ENCODE measurements around the gene SLC37A2. TPM values are rescaled to one million over a fixed set of nuclear protein-coding genes. Genes with fewer than 3 reads are reported as not detected.
"Not testable (repeated sequence)": the region's sequence is repeated elsewhere in the genome, so short reads cannot be mapped to it uniquely, and the experiment has no call there.

SLC37A2 gene
- total and polyA plus RNA-seq, 2 experiments from 2014 or later: 2.8 to 3.9 TPM

DNA sequence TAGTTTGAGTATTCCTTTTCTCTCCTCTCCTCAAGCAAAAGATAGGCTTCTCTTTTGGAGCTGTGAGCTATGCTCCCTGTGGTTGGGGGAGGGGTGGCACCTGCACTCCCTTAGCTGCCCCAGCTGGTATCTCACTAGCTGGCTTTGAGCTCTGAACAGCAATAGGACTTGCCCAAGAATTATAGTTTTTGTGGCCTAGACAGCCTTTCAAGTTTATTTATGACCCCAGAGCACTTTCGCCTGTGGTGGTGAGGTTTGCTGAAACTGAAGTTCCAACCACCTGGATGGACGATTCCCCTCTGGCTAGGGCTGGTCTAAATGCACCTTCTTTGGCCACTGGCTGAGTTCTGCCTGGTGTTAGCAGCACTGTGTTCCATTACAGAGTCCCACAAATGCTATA lies 37.1 kb upstream of the SLC37A2 start:
- WGBS (ENCODE audit: low lambda C conversion rate, missing lambda C conversion rate): 87% methylated on average over 2 of the region's 2 CpGs
- H3K27me3 ChIP-seq: no peaks in the 10 kb centered on the region
- TF ChIP-seq EZH2phosphoT487 (IDR thresholded peaks at IDR 0.05; ENCODE audit: low read depth, severe bottlenecking, unreplicated experiment) (no peak), EZH2 (IDR thresholded peaks at IDR 0.05; ENCODE audit: borderline replicate concordance) (no peak)
- TF ChIP-seq, protein P1, sequence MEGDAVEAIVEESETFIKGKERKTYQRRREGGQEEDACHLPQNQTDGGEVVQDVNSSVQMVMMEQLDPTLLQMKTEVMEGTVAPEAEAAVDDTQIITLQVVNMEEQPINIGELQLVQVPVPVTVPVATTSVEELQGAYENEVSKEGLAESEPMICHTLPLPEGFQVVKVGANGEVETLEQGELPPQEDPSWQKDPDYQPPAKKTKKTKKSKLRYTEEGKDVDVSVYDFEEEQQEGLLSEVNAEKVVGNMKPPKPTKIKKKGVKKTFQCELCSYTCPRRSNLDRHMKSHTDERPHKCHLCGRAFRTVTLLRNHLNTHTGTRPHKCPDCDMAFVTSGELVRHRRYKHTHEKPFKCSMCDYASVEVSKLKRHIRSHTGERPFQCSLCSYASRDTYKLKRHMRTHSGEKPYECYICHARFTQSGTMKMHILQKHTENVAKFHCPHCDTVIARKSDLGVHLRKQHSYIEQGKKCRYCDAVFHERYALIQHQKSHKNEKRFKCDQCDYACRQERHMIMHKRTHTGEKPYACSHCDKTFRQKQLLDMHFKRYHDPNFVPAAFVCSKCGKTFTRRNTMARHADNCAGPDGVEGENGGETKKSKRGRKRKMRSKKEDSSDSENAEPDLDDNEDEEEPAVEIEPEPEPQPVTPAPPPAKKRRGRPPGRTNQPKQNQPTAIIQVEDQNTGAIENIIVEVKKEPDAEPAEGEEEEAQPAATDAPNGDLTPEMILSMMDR (IDR thresholded peaks at IDR 0.05; ENCODE audit: poor library complexity): no peak
- no peaks in the 10 kb centered on the region for H3K9me2 ChIP-seq (replicated peaks; ENCODE audit: insufficient read depth)
- H4K20me1 ChIP-seq (ENCODE audit: insufficient read depth, poor library complexity, severe bottlenecking): no peaks in the 10 kb centered on the region
- no peaks in the 10 kb centered on the region for H3K79me2 ChIP-seq
- no peaks in the 10 kb centered on the region for H3K36me3 ChIP-seq (replicated peaks; ENCODE audit: insufficient read depth, low read depth)
- no peaks in the 10 kb centered on the region for H3K4me1 ChIP-seq (ENCODE audit: insufficient read depth)
- H3K4me2 ChIP-seq: no peak overlapping the region
- H3K4me3 ChIP-seq: no peak overlapping the region
- no peak for DNase-seq (ENCODE audit: low spot score)
- H3K9me3 ChIP-seq (ENCODE audit: low read depth): no peaks in the 10 kb centered on the region
- H3K27ac ChIP-seq: no peak overlapping the region
- no peak overlapping the region for H2AFZ ChIP-seq

DNA sequence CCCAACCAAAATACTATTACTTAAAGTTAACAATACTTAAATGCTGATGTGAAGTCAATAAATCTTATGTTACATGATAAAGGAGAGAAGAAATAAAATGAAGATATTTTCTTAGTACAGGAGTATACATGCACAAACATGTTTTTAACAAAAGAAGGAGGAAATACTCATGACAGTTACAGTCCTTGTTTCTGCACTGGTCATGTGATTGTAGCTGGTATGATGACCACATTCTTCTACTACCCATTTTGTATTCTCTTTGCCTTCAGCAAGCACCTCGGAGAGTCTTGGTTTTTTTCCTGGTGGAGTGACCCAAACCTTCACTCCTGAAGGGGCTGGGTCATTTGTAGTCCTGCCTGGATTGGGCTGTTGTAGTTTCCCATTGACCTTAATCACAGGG lies 33.7 kb upstream of the SLC37A2 start:
- not testable (repeated sequence) for H2AFZ ChIP-seq, H3K4me2 ChIP-seq
- 59% methylated on average over 1 of the region's 1 CpG for WGBS (ENCODE audit: low lambda C conversion rate, missing lambda C conversion rate)

DNA sequence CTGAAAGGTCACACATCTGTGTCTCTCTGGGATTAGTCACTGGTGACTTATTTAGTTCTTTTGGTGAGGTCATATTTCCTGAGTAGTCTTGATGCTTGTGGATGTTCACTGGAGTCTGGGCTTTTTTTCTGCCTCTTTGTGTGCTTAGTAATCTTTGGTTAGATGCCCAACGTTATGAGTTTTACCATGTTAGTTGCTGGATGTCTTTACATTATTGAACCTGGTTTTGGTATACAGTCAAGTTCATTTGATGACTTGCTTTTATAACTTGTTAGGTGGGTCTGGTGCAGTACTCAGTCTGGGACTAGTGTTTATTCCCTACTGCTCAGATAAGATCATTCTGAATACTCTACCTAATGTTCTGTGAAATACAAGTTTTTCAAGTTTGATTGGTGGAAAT lies 26.2 kb upstream of the SLC37A2 start:
- H3K27me3 ChIP-seq: no peaks in the 10 kb centered on the region
- no peaks in the 10 kb centered on the region for H3K9me2 ChIP-seq (replicated peaks; ENCODE audit: insufficient read depth)
- H3K4me2 ChIP-seq: no peak overlapping the region
- no peaks in the 10 kb centered on the region for H3K79me2 ChIP-seq
- no peak overlapping the region for H3K4me3 ChIP-seq
- WGBS (ENCODE audit: low lambda C conversion rate, missing lambda C conversion rate): 91% methylated on average over 1 of the region's 1 CpG
- no peak for DNase-seq (ENCODE audit: low spot score)
- H4K20me1 ChIP-seq (ENCODE audit: insufficient read depth, poor library complexity, severe bottlenecking): no peaks in the 10 kb centered on the region
- no peak for TF ChIP-seq EZH2 (IDR thresholded peaks at IDR 0.05; ENCODE audit: borderline replicate concordance)
- TF ChIP-seq EZH2phosphoT487 (IDR thresholded peaks at IDR 0.05; ENCODE audit: low read depth, severe bottlenecking, unreplicated experiment): no peak
- TF ChIP-seq, protein P1 (IDR thresholded peaks at IDR 0.05; ENCODE audit: poor library complexity): no peak
- H2AFZ ChIP-seq: no peak overlapping the region
- H3K27ac ChIP-seq: no peak overlapping the region
- no peaks in the 10 kb centered on the region for H3K36me3 ChIP-seq (replicated peaks; ENCODE audit: insufficient read depth, low read depth)
- H3K9me3 ChIP-seq (ENCODE audit: low read depth): no peaks in the 10 kb centered on the region
- no peaks in the 10 kb centered on the region for H3K4me1 ChIP-seq (ENCODE audit: insufficient read depth)

More for the DNA sequence above, 33.7 kb upstream of the SLC37A2 start:
- H3K9me2 ChIP-seq (replicated peaks; ENCODE audit: insufficient read depth); H3K9me3 ChIP-seq (ENCODE audit: low read depth); H3K27ac ChIP-seq; H3K27me3 ChIP-seq; H4K20me1 ChIP-seq (ENCODE audit: insufficient read depth, poor library complexity, severe bottlenecking); DNase-seq (ENCODE audit: low spot score); H3K4me3 ChIP-seq; H3K79me2 ChIP-seq; H3K36me3 ChIP-seq (replicated peaks; ENCODE audit: insufficient read depth, low read depth); H3K4me1 ChIP-seq (ENCODE audit: insufficient read depth): not testable (repeated sequence)

DNA sequence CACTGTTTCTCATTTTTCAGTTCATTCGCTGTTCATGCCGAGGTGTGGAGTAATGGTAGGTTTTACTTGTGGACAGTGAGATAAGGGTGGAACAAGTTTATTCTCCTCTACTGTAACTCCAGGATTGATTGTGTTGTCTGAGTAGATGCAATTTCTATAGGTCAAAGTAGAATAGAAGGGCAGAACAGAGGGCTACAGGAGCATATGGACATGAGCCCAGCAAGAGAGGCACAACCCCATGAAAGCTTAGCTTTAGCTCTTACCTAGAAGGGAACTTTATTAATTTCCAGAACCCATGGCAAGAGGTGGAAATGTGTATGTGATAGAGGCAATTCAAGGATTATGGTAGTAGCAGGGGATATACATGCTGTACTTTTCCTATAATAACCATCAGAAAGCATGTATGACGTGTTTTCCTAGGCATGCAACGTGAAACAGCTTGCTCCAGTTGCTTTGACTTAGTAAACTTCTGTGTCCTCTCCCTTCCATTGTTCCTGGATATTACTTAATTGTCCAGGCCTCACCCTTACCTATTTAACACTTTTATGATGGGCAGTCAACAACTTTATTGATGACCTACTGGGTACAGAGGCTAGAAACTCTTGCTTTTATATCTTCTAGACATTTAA lies 13.8 kb upstream of the SLC37A2 start:
- H3K27me3 ChIP-seq: no peaks in the 10 kb centered on the region
- no peaks in the 10 kb centered on the region for H3K36me3 ChIP-seq (replicated peaks; ENCODE audit: insufficient read depth, low read depth)
- no peak for DNase-seq (ENCODE audit: low spot score)
- TF ChIP-seq EZH2phosphoT487 (IDR thresholded peaks at IDR 0.05; ENCODE audit: low read depth, severe bottlenecking, unreplicated experiment) (no peak), EZH2 (IDR thresholded peaks at IDR 0.05; ENCODE audit: borderline replicate concordance) (no peak)
- TF ChIP-seq, protein P1 (IDR thresholded peaks at IDR 0.05; ENCODE audit: poor library complexity): no peak
- H3K9me2 ChIP-seq (replicated peaks; ENCODE audit: insufficient read depth): no peaks in the 10 kb centered on the region
- no peak overlapping the region for H3K27ac ChIP-seq
- H3K4me3 ChIP-seq: no peak overlapping the region
- WGBS (ENCODE audit: low lambda C conversion rate, missing lambda C conversion rate): 80% methylated on average over 4 of the region's 4 CpGs
- no peaks in the 10 kb centered on the region for H4K20me1 ChIP-seq (ENCODE audit: insufficient read depth, poor library complexity, severe bottlenecking)
- no peak overlapping the region for H2AFZ ChIP-seq
- no peaks in the 10 kb centered on the region for H3K79me2 ChIP-seq
- H3K4me2 ChIP-seq: no peak overlapping the region
- H3K4me1 ChIP-seq (ENCODE audit: insufficient read depth): no peaks in the 10 kb centered on the region
- no peaks in the 10 kb centered on the region for H3K9me3 ChIP-seq (ENCODE audit: low read depth)
